DMS79 (cell line): Measurements from ENCODE around the gene DOK3.
"Not testable (repeated sequence)": the region's sequence is repeated elsewhere in the genome, so short reads cannot be mapped to it uniquely, and the experiment has no call there.

Experiments used
- DNase-seq: peaks from one replicate; lab custom pipeline; 2025; lab: John Stamatoyannopoulos, UW

The DOK3 gene

DNA sequence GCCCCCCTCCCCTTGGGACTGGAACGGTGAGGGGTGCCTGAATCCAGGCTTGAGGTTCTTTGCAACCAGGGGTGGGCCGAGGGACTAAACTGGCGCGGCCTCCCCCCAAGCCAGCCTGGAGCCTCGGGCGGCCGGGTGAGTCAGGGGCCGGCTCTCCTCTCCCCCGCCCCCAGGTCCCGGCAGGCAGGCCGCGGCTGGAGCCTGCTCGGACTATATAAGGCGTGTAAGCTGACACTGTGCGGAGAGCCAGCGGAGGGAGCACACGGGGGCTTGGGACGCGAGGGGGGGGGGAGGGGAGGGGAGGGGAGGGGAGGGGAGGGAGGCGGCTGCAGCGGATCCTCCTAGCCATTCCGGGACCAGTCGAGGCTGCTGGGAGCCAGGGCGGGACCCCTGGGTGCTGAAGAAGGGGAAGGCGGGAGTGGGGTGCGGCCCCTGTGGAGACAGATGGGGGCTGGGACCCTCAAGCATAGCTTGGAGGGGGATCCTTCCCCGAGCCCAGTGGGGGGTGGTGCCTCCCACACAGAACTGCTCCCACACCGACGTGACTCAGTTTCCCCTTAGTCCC lies 12.8 kb downstream of the DOK3 start:
- peak; percentile 33 for DNase-seq

DNA sequence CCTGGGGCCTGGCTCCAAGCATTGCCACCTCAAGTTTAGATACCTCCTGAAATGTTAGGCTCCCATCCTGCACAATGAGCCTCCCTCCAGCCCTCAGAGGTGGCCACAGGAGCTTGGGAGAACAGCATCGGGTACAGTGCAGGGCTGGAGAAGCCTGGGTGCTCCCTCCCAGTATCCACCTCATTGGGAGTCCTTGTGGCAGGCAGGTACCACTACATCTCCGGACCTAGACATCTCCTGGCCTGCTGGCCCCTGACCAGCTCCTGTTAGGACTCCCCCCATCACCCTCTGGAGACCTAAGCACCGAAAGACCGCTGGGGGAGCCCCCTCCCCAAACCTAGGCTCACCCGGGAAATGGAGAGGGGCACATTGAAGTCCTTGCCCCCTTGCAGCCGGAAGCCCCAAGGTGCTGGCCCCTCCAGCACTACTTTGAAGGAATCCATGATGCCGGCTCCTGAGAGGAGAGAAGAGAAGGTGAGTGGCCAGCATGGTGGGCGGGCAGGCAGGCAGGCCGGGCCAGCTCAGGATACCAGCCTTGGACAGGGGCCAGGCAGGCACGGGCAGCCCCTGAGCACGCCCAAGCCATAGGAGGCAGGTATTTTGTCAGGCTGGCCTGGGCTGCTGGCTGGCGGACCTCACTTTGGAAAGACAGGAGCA lies 13.4 kb downstream of the DOK3 start:
- no peak for DNase-seq

GRCh38 chr5:177495243-177496060 lies 14.2 kb downstream of the DOK3 start:
- no peak for DNase-seq

GRCh38 chr5:177494346-177495195 lies 15.1 kb downstream of the DOK3 start:
- no peak for DNase-seq

GRCh38 chr5:177493795-177494345 lies 15.8 kb downstream of the DOK3 start:
- DNase-seq: no peak

GRCh38 chr5:177492841-177493240 lies 16.8 kb downstream of the DOK3 start:
- no peak for DNase-seq

- DNase-seq: no peak
These were observed 17.5 kb downstream of the DOK3 start for GRCh38 chr5:177491983-177492746.

DNA sequence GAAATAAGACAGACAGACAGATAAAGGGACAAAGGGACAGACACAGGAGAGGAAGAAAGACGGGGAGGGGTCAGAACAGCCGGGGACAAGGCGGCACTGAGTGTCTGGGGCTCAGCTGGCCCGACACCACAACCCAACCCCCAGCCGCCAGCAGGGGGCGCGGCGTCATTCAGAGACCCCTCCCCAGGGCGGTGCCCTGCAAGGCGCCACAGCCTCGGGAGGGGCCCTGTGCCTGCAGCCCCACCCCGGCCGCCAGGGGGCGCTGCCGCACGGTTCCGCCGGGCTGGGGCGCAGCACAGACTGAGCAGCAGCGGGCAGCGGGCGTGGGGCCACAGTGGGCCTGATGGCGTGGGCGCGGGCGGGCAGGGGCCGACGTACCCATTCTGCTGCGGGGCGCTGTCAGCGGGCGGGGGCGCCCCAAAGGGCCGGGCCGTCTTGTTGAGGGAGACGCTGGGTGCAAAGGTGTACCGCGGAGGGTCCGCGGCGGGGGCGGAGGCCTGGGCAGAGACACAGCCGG lies 18.1 kb downstream of the DOK3 start:
- no peak for DNase-seq

DNA sequence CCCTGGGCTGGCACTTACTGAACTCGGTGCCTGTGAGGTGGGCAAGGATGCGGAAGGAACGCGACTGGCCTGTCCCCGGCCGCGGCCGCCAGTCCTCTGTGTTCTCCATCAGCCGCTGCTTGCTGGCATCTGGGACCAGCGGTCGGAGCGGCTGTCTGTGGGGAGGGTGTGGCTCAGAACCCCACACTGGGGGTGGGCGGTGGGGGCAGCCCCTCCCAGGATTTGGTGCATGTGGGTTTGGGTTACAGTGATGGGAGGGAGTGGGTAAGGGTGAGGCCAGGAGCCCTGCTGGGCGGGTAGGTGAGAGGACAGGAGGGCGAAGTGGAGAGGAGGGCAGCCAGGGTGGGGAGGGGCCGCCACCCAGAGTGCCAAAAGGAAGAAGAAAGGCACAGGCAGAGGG lies 18.6 kb downstream of the DOK3 start:
- no peak for DNase-seq

DNA sequence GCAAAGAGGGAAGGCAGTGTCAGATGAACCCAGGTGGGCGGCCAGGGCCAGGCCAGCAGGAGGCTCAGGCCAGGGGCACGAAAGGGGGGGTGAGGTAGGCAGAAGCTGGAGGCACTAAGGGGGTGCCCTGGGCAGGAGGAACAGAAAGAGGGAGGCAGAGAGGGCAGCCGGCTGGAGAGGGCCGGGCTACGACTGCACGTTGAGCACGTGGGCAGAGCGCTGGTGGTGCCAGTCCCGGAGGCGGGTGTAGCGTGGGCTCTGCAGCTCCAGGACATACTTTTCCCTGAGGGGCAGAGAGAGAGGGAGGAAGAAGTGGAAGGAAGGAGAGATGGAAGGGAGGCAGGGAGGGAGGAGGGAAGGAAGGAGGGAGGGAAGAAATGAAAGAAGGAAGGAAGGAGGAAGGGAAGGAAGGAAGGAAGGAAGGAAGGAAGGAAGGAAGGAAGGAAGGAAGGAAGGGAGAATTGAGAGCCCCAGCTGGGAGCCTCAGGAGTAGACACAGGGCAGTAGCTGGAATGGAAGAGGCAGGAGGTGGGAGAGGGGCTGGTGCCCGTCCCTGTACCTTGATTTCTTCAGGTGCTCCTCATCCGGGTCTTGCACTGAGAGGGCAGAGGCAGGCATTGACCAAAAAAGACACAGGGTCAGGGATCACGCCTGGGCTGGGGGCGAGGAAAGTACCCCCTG lies 19.2 kb downstream of the DOK3 start:
- no peak for DNase-seq

GRCh38 chr5:177489119-177489716 lies 20.4 kb downstream of the DOK3 start:
- DNase-seq: no peak

DNA sequence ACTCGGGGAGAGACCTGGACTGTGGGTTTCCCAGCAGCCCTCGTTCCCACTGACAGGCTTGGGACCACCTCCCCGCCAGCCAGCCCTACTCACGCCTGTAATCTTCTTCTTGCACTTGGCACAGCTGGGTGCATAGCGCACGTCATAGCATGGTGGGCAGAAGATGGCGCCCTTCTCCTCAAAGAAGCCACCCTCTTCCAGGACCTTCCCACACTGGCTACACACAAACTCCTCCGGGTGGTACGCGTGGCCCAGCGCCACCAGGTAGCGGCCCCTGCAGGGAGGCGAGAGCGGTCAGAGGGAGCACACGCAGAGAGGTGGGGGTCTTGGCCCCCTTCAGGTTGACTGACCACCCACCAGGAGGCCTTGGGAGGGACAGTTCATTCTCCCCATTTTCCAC lies 21.7 kb downstream of the DOK3 start:
- no peak for DNase-seq

- DNase-seq: no peak
These were observed 22.5 kb downstream of the DOK3 start for GRCh38 chr5:177487144-177487543.

- no peak for DNase-seq
These were observed 23.4 kb downstream of the DOK3 start for GRCh38 chr5:177486256-177486655.

- DNase-seq: not testable (repeated sequence)
These were observed 23.9 kb downstream of the DOK3 start for GRCh38 chr5:177485753-177486152.

- no peak for DNase-seq
These were observed 24.6 kb downstream of the DOK3 start for GRCh38 chr5:177484902-177485549.

DNA sequence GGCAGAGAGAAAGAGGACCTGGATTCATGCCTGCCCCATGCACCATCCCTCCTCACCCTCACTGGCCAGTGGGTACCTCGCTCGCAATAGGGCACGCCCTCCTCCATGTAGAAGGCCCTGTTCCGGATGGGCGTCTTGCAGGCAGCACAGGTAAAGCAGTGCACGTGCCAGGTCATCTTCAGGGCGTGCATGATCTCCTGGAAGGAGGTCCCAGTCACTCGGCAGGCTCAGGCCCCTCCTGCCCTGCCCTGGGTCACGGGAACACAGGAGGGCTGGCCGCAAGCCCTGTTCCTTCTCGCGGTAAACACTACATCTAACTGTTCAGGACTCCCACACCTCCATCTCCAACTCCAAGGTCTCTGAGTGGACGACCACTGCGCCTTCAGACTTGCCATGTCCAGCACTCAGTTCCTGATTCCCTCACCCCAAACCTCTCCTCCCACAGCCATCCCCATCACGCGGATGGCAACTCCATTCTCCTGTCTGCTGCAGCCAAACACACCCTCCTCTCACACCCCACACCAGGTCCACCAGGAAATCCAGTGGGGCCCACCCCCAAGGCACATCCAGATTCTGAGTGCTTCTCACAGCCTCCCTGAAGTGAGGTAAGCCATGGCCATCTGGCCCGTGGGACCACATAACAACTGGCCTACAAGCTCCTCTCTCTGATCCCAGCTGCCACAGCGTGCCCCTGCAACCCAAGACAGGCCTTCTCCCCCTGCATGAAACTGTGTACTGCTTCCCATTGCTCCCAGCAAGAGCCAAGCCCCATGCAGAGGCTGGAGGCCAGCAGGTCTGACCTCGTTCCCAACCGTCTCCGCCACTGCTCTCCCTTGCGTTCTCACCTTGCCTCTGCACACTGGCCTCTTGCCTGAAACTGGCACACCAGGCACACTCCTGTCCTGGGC lies 25.4 kb downstream of the DOK3 start:
- no peak for DNase-seq

- no peak for DNase-seq
These were observed 26.6 kb downstream of the DOK3 start for GRCh38 chr5:177483042-177483441.
